NCI-H82 treated with DMSO at 0.1 percent for 48 hours (cell line): ENCODE results near the gene CDX2.
"Not testable (repeated sequence)": the region's sequence is repeated elsewhere in the genome, so short reads cannot be mapped to it uniquely, and the experiment has no call there.

Source experiments
- DNase-seq: peaks from one replicate; lab custom pipeline; 2025; ENCODE audit not compliant: unreplicated experiment; lab: John Stamatoyannopoulos, UW

CDX2 gene, protein sequence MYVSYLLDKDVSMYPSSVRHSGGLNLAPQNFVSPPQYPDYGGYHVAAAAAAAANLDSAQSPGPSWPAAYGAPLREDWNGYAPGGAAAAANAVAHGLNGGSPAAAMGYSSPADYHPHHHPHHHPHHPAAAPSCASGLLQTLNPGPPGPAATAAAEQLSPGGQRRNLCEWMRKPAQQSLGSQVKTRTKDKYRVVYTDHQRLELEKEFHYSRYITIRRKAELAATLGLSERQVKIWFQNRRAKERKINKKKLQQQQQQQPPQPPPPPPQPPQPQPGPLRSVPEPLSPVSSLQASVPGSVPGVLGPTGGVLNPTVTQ

GRCh38 chr13:27969082-27969865 is at the start of gene CDX2:
Gene CDX2 (minus strand): TSS chr13:27969315. CDS start chr13:27969006, 309 bp downstream.
- DNase-seq, result no peak

GRCh38 chr13:28014301-28014700 is 45.2 kb upstream of the CDX2 start:
- no peak for DNase-seq

DNA sequence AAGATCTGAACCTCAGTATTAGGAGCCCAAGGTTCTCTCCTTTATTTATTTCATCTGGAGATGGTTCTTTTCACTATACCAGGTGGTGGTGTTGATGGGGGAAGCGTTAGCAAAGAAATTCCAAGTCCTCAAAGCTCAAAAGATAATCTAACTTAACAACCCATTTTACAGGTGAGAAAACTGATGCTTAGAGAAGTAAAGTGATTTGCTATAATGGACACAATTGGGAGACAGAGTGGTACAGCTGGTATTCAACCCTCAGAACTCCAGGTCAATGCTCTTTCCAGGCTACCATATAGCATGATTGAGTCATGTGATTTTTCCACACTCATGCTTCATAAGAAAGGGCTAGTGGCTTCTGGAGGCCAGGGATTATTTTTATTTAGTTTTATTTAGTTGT is 44.4 kb upstream of the CDX2 start:
- DNase-seq, result no peak

DNA sequence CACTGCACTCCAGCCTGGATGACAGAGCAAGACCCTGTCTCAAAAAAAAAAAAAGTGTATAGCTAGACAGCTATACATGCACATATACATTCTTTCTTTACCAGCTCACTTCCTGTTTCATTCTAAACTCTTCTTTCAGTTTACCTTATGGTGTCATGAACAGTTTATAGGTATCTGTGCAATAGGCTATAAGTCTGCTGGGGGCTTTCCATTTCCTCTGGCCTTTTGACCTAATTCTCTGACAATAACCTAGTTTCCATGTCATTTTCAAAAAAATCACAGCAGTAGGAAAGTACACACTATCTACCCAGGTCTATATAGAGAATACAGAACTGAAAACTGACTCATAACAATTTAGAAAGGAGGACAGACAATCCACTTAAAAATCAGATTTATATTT is 43.8 kb upstream of the CDX2 start:
- no peak for DNase-seq

DNA sequence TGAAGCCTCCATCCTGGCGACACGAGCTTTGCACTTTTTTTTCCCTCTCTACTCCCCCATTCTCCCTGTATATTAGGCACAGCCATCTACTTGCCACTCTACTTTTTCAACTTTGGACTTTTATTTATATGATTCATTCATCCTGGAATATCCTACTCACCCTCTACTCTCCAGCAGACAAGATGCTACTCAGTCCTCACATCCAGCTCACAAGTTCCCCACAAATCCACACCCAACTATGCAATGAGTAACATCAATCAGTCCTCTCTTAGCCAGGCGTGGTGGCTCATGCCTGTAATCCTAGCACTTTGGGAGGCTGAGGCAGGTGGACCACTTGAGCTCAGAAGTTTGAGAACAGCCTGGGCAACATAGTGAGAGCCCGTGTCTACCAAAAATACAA is 43.3 kb upstream of the CDX2 start:
- DNase-seq, result no peak

- DNase-seq, result no peak
These were observed 40.9 kb upstream of the CDX2 start for GRCh38 chr13:28010046-28010445.

- DNase-seq, result not testable (repeated sequence)
These were observed 35.9 kb upstream of the CDX2 start for GRCh38 chr13:28005016-28005415.

- DNase-seq, result no peak
These were observed 34.0 kb upstream of the CDX2 start for GRCh38 chr13:28002886-28003698.

DNA sequence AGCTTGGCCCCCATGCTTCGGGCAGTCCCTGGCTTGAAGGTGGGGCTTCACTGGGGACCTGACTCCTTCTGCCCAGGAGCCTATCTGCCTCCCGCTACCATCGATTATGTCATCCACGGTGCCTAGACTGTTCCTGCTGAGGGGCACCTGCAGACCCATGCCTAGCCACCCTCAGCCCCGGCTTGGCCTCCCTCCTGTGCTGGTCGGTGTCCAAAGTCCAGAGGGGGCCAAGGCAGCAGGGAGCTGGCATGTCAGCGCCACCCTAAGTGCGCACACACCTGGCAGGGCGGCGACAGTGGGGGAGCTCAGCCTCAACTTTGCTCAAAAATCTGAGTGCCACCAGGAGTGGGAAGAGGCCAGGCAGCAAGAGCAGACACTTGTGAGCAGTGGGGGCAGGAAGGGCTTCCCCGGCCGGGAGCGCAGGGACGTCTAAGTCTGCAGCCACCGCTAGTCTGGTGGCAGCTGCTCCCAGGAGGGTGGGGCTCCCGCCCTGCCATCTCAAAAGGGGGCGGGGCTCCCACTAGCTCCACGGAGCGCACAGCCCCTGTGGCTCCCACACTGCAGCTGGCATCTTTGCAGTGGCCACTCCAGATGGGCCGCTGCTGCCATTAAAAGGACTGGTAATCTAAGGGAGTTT is 32.8 kb upstream of the CDX2 start:
- no peak for DNase-seq

DNA sequence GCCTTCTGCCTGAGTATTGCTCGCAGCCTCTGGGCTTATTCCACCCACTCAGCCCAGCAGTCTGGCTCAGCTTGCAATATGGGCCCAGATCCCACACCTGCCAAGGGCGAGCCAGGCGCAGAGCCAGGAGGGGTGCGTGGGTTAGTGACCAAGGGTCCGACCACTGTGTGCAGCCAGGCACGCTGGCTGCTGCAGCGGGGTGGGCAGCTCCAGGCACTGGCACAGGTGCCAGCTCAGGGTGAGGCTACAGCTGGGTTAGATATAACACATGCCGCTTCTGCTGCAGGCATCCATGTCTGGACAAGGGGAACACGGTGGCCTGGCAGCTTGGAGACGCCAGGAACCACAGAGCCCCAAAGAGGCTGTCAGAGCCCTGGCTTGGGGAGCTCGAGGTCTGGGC is 31.9 kb upstream of the CDX2 start:
- no peak for DNase-seq

DNA sequence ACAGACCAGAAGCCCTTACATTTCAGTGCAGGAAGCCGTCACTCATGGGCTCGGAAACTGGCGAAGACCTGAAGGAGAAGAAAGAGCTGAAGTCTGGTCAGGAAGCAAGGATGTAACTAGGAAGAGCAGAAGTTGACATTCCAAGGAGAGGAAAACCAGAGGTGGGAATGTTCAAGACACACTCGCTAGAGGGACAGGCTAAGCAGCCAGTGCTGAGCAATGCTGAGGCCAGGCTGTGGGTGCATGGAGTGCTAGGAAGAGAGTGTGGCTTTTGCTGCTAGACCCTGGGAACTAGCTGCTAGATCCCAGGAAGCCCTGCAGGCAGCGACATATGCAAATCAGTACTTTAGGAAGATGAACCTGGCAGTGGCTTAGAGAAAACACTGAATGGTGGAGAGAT is 31.5 kb upstream of the CDX2 start:
- no peak for DNase-seq

DNA sequence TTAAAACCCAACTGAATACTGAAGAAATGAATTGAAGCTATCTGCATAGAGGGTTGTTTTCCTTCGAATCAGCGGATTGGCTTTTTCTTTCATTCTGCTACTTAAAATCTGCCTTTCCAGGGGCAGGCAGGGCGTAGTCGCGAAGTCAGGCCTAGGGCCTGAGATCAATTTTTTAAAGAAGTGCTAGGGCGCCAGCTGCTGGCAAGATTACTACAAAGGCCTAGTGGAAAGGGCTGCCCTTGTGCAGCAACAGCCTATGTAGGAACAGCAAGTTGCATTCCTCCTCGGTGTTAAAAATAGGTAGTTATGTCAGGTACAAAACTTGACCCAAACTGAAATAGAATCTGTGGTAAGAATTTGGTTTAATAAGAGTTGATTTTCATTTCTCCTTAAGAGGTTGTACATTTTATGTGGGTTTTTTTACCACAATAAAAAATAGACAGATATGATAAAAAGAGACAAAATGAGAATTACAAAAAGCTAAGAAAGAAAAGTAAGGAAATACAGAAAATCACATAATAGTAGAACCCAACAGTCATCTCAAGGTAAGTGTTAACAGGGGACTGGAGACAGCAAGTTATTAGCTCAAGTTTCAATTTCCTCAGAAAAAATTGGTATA is 28.9 kb upstream of the CDX2 start:
- DNase-seq, result peak; percentile 20

- DNase-seq, result no peak
These were observed 22.8 kb upstream of the CDX2 start for GRCh38 chr13:27991881-27992280.

DNA sequence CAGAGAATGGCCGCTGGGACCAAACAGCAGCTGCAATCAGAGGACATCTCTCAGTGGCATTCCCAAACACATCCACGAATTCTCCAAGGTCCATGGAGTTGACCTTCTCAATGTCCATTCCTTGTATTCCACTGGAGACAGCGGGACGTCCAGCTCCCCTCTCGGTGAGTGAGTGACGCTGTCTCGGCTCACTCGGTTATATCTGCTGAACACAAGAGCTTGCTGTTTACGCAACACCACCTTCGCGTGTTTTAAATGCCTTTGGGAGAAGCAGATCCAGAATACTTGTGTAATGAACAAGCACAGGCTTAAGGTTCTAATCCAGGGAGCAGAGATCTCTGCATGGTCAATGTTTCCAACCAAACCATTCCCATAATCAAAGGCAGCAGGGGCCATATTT is 19.4 kb upstream of the CDX2 start, which contains the start of gene URAD:
TSS of gene URAD (minus strand) at position 174 of the 400 bp plus-strand sequence. CDS start at position 118, 56 bp downstream.
- DNase-seq, result no peak

DNA sequence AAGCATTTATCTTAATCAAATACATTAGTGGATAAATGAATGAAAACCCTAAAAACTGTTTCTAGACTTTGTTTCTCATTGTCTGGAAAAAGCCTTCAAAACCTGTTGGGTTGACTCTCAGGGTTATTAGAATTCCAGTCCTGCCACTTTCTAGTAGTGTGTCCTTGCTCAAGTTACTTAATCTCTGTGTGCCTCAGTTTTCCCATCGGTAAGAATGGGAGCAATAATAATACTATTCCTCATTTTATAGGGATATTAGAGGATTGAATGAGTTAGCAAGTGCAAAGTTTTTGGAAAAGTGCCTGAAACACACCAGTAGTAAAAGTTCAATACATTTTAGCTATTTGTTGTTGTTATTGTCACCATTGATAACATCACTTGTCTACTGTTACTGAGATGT is 16.5 kb upstream of the CDX2 start:
- no peak for DNase-seq

DNA sequence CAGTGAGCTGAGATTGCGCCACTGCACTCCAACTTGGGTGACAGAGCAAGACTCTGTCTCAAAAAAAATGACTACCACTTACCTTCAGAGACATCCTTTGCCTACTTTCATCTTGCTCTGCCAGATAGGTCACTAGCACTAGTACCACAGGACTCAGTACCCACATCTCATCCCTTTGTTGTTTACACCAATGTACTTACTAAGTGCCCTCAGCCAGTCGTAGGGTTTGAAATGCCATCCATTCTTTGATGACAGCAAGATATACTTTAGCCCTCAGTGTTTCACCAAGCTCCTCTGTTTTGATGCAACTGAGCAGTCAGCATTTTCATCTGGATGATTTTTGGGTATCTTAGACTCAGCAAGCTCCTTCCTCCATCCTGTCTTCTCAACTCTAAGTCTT is 13.2 kb upstream of the CDX2 start:
- DNase-seq, result no peak

DNA sequence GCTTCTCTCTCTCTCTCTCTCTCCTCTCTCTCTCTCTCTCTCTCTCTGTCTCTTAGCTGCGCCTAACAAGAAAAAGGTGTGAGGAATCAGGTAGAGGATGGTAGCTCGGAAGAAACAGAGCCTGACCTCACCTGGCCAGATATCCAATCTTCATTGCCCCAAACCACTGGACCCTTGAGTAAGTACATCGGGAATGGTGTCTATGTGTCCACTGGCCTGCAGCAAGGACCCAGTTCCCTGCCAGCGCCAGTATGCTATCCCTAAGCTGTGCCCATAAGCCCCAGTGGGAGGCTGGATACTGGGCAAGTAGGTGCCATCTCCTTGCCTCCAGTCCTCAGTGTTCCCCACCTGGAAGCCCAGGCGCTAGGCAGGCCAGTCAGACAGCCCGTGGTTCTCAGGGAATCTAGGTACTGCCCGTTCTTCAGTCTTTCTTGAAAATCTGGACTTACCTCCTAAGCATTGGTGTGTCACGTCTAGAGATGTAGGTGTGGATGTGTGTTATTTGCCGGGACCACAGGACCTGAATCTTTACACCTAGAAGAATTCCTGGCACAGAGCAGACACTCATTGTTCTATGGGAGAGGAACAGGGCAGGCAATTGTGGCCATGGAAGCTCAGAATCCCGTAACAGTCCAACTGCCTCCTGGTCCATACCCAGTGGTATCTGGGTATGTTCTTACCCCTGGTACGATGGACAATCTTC is 12.0 kb upstream of the CDX2 start:
- DNase-seq, result no peak

DNA sequence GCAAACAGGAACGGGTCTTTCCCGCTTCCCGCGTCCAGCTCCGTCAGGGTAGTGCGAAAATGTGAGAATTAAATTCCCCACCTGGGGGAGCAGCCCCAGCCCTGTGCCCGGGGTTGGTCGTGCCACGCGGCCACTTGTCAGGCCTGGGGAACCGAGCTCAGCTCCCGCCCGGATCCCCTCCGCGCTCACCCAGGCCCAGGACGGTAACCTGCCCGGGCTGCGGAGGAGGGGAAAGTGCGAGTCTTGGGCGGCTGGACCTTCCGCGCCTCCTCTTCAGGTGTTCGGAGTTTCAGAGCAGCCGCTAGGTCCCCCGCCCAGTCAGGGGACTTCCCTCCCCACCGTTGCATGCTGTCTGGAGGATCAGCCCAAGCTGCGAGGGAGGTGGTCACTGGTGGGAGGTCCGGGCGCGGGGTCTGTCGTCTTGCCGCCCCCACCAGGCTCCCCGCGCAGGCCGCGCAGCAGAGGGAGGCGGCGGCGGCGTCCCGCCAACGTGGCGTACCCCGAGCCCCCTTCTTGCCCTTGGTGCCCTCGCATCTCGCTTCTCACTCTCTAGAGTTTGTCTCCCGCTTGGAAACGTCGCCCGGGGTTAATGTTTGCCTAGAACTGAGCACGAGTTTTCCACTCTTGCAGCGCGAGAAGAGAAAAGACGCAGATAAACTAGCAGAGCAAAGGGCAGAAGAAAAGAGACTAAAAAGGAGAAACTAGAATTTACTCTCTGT is 11.3 kb upstream of the CDX2 start:
- no peak for DNase-seq

DNA sequence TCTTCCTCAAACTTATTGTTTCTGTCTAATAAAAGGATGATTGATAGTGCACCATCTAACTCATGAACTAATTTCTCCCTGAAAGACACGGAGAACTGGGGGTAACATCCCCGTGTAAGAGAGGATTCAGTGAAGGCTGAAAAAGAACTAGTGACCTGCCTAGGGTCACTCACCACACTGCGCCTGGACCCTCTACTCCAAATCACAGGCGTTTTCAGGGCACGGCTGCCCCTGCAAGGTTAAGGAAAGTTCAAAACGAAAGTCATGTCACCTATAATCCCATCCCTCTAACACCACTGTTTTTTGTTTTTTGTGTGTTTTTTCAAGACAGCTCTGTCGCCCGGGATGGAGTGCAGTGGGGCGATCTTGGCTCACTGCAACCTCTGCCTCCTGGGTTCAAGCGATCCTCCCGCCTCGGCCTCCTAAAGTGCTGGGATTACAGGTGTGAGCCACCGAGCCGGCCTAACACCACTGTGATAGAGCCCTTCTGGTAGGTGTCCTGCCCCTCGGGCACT is 10.7 kb upstream of the CDX2 start:
- DNase-seq, result no peak
